BJ (cell line): ENCODE results near the gene MACROD1. TPM values are rescaled to one million over a fixed set of nuclear protein-coding genes. Genes with fewer than 3 reads are reported as not detected.

Experiments
- CTCF ChIA-PET: fragments of 350-600 bp; formaldehyde crosslinking; extraction: SDS; loops from one replicate; lab custom pipeline; 2021; ENCODE audit warnings: antibody characterized with exemption, inconsistent platforms; lab: Yijun Ruan, JAX
- POLR2A ChIA-PET: fragments of 300-600 bp; sonication (Branson Sonifier 250); formaldehyde crosslinking; extraction: SDS; loops from one replicate; lab custom pipeline; 2021; ENCODE audit warnings: antibody characterized with exemption; lab: Charles Lee
- DNase-seq: peaks from one replicate; pipeline ENCODE4 v3.0.0-alpha.2; 2011; ENCODE audit warnings: low read depth
- H3K27me3 ChIP-seq: 2 replicates; pipeline ENCODE4 v1.6.0; 2011; ENCODE audit warnings: low read length; ENCODE audit not compliant: control insufficient read depth, insufficient read depth
- H3K36me3 ChIP-seq: 2 replicates; pipeline ENCODE4 v1.5.1; 2011; ENCODE audit warnings: low read length; ENCODE audit not compliant: control insufficient read depth, insufficient read depth
- H3K4me3 ChIP-seq: 2 replicates; pipeline ENCODE4 v1.5.1; 2011; ENCODE audit warnings: low read depth, mild to moderate bottlenecking, control low read depth, low read length
- polyA plus RNA-seq: library from polyadenylated mRNA; depleted of rRNA; stranded (reverse); fragments of >200 nt; gene quantifications from 2 replicates; pipeline ENCODE4 v1.2.3, GENCODE V29; 2011
- TF ChIP-seq, protein P1 (sequence below): IDR thresholded peaks from 2 replicates; pipeline ENCODE4 v1.5.1; 2011; ENCODE audit warnings: low read depth, mild to moderate bottlenecking, control low read depth, inconsistent platforms, low read length, moderate library complexity; ENCODE audit not compliant: insufficient read depth

MACROD1 gene
- polyA plus RNA-seq, 1 experiment: 12.4 TPM

DNA sequence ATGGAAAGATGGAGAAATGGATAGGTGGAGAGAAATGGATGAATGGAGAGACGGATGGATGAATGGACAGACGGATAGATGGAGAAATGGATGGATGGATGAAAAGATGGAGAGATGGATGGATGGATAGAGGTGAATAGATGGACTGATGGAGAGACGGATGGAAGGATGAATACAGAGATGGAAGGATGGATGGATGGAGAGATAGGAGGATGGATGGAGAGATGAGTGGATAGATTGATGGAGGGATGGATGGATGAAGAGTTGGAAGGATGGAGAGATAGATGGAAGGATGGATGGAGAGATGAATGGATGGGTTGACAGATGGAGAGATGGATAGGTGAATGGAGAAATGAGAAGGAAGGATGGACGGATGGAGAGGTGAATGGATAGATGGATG, 66.5 kb downstream of the MACROD1 start:
- no peaks in the 10 kb centered on the region for H3K36me3 ChIP-seq
- ChIA-PET CTCF (interaction anchor here (0.9 kb wide), 1 partner anchor 13 kb away, joined by 3 read pairs; no protein-coding TSS in a partner anchor), POLR2A (no interaction called here)
- peaks cover 16% of the 10 kb centered on the region for H3K27me3 ChIP-seq
- H3K4me3 ChIP-seq: no peak overlapping the region
- no peak for DNase-seq
- TF ChIP-seq, protein P1, sequence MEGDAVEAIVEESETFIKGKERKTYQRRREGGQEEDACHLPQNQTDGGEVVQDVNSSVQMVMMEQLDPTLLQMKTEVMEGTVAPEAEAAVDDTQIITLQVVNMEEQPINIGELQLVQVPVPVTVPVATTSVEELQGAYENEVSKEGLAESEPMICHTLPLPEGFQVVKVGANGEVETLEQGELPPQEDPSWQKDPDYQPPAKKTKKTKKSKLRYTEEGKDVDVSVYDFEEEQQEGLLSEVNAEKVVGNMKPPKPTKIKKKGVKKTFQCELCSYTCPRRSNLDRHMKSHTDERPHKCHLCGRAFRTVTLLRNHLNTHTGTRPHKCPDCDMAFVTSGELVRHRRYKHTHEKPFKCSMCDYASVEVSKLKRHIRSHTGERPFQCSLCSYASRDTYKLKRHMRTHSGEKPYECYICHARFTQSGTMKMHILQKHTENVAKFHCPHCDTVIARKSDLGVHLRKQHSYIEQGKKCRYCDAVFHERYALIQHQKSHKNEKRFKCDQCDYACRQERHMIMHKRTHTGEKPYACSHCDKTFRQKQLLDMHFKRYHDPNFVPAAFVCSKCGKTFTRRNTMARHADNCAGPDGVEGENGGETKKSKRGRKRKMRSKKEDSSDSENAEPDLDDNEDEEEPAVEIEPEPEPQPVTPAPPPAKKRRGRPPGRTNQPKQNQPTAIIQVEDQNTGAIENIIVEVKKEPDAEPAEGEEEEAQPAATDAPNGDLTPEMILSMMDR: no peak

DNA sequence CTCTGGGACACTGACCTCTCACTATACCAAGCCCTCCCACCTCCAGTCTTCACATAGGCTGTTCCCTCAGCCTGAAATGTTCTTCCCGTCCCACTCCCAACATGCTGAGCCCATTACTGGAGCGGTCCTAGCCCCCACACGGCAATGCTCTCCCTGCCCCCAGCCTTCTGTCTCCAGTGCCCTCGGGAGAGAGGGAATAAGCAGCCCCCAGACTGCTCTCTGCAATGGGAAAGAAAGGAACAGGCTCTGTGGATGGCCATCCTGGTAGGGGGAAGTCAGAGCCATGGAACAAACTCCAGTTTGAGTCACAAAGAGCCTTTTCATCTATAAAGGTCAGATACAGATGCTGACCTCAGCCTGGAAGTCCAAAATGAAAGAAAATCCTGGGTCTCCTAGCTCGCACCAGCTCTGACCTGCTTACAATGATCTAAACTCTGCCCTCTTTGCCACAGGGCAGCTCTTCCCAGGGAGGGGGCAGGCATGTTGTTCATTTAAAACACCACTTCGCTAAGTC, 67.5 kb downstream of the MACROD1 start:
- ChIA-PET POLR2A (no interaction called here), CTCF (interaction anchor here (1.3 kb wide), 1 partner anchor 50 kb away, joined by 3 read pairs; no protein-coding TSS in a partner anchor)
- H3K27me3 ChIP-seq: peaks cover 16% of the 10 kb centered on the region
- H3K4me3 ChIP-seq: no peak overlapping the region
- DNase-seq: no peak
- TF ChIP-seq, protein P1: no peak
- H3K36me3 ChIP-seq: no peaks in the 10 kb centered on the region

DNA sequence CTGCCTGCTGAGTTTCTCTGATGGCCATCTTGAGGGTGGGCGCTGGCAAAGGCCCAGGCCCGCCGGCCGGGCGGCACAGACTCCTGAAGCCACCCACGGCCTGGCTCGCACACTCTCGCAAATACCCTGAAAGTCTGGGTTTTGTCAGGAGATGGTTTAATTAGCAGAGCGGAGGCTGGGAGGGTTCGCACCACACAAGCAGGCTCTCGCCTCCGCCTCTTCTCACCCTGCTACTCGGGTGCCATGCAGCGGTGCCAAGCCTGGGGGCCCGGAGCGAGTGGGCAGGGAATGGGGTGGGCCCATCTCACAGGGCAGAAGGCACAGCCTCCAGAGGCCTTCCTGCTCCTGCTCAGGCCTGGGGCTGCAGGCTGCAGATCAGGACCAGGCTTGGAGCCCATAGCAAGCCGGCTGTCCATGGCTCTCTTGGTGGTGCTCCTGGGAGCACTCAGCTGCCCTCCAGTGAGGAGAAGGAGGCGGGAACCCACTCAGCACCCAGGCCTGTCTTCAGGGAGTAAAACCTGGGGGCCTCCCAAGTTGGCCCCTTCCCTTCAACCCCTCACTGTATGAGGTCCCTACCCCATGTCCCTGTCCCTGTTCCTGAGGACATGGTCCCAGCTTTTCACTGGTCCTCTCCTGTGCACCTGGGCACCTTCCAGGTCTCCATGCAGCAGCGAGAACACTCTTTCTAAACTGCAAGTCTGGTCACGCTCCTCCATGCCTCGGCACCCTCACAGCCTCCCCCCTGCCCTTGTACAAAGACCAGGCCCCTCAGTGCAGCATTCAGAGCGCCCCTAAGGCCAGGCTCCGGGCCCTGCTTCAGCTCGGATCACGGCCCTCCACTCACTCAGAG, 68.2 kb downstream of the MACROD1 start:
- Histone ChIP-seq H3K4me3 (no peak overlapping the region), H3K27me3 (peaks cover 16% of the 10 kb centered on the region), H3K36me3 (no peaks in the 10 kb centered on the region)
- TF ChIP-seq, protein P1: no peak
- DNase-seq: no peak
- ChIA-PET POLR2A (no interaction called here), CTCF (interaction anchor here (1.3 kb wide), 1 partner anchor 50 kb away, joined by 3 read pairs; no protein-coding TSS in a partner anchor)

DNA sequence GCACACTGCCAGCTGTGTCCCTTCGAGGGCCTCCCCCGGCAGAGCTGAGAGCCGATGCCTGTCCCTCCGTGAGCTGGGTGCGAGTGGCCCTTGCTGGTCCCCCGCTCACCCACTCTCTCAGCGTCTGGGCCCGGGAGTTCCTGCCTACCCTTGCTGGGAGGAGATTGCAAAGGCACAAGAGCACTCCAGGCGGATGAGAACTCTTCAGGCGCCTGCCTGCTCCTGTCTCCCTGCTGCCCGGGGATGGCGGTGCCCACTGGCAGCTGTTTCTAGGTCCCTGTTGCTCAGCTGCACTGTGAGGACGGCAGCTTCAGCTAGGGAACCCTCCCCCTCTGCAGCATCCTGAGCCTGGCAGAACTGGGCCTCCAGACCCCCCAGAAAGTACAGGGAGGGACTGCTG, 69.1 kb downstream of the MACROD1 start:
- peaks cover 16% of the 10 kb centered on the region for H3K27me3 ChIP-seq
- POLR2A ChIA-PET: no interaction called here
- H3K4me3 ChIP-seq: no peak overlapping the region
- no peak for DNase-seq
- H3K36me3 ChIP-seq: no peaks in the 10 kb centered on the region
- TF ChIP-seq, protein P1: no peak
- CTCF ChIA-PET: interaction anchor here (0.8 to 1.3 kb wide), 2 partner anchors 39 to 49 kb away, joined by 3 read pairs; no protein-coding TSS in a partner anchor

DNA sequence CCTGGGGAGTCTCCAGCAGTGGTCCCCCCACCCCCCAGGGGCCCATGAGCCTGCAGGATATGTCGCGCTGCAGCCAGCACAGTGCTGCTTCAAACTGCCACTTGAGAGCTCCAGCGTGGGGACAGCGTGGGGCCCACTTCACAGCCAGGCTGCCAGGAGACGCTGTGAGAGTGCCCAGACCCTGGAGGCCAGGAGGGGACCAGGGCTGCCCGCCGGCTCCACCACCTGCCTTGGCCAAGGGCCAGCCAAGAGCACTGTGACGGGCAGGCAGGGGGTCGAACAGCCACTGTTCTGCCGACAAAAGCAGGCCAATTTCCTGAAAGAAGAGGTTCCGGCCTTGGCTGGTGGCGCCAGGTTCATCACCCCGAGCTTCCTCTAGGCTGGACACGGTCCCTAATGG, 70.0 kb downstream of the MACROD1 start:
- no peaks in the 10 kb centered on the region for H3K36me3 ChIP-seq
- peaks cover 12% of the 10 kb centered on the region for H3K27me3 ChIP-seq
- CTCF ChIA-PET: interaction anchor here (0.8 kb wide), 1 partner anchor 39 kb away, joined by 3 read pairs; no protein-coding TSS in a partner anchor
- no peak for DNase-seq
- POLR2A ChIA-PET: no interaction called here
- TF ChIP-seq, protein P1: no peak
- H3K4me3 ChIP-seq: no peak overlapping the region
